Fibroblast of skin of abdomen (primary cell): Measurements from ENCODE around the gene SERPIND1.
"Not testable (repeated sequence)": the region's sequence is repeated elsewhere in the genome, so short reads cannot be mapped to it uniquely, and the experiment has no call there.

Experiments
- DNase-seq: peaks from one replicate; pipeline ENCODE4 v3.0.0-alpha.2; 2013

SERPIND1 gene

DNA sequence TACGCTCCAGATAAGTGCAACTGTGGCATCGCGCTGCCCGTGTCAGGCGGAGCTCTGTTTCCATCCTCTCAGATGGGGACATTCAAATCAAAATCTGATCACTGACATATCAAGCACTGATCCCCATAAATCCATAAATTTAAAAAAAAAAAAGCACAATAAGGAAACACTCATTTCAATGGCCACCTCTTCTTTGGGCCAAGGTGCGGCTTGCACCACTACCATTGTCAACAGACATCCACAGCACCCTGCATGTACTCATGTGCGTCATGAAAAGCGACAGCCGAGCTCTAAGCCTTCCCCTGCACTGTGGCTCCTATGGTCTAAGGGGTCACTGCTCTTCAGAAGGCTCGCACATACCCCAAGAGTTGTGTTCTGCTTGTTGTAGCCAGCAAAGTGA, 26.7 kb upstream of the SERPIND1 start:
- DNase-seq, result no peak

DNA sequence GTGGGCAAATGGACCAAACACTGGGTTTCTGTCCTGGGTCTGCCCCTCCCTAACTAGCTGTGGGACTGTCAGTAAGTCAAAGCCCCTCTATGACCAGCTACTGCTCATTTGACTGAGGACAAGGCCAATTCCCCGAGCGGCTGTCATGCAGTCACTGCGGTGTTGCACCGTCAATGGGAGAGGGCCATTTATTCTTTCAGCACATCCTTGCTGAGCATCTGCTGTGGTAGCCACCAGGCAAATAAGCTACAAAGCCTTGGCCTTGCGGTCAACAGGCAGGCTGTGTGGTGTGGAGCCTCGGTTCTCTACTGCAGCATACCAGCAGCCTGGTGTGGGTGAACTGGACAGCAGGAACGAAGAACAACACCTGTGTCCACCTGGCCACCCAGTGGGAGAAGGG, 25.8 kb upstream of the SERPIND1 start:
- no peak for DNase-seq

DNA sequence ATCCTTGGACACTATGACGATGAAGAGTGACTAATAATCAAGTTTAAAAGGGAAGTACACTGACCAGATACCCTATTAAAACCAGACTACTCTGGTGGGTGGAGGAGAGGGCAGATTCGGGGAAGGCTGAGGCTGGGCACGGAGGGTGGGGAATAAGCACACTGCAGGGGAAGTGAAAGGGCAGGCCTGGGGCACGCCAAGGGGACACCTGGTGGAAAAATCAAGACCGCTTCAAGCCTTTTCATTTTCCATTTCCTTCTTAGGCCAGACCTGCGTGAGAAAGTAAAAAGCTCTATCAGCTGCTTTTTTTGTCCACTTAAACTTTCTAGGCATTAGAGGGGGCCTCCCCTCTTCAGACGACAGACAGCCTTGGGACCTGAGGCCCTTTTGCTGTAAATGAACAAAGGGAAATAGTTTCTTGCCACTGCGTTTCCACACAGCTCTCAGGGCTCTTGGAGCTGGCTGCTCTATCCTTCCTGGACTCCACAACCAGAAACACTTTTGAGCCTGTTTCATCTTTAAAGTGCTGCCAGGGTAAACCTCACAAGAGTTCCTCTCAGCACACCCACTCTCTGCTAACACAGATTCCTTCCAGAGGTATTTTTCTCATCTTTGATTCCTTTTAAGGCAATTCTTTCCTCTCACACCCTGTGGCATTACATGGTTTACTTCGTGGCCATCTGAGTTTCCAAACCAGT, 25.0 kb upstream of the SERPIND1 start:
- DNase-seq, result no peak

DNA sequence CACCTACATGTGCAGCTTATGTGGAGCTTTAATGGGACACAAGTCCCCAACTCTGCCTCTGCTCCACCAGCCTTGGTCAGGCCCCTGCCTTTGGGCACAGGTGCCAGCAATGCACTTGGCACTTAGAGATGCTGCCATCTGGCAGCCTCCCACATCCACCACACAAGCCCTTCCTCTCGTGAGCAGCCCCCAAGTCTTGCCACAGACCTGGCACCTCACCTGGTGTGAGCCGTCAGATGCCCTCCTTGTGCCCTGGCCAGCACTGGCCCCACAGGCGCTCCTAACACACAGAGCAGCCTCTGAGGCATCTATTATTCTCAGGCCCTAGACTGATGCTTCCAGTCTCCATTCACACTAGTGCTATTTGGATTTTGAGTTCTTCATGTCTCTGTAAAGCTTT, 24.5 kb upstream of the SERPIND1 start:
- DNase-seq, result no peak

DNA sequence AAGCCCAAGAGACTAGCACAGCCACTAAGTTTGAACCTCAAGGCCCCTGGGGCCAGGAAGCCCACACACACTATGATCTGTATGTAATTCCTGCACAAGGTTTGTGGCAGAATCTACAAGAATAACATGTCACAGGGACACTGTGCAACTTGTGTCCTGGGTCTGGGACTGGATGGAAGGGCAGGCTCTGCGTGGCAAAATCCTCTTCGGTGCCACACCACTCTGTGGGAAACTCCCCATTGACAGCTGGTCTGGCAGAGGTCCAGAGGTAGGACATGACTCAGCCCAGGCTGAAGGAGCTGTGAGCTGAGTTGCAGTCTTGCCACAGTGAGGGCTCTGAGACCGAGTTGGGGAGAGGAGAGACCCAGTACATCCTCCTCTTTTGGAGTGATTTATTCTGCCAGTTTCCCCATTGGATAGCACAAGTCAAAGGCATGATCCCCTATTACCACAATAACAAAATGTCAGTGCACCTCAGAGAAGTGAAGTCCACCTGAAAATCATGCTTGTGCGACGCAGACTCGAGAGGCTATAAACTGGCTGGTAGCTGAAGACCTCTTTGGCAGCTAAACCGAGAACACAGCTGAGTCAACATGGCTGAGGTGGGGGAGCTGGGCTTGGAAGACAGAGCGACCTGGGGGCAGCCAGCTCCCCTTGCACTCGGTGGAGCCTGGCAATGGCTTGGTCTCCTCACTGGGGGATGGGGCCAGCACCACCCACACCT, 23.3 kb upstream of the SERPIND1 start:
- DNase-seq, result peak; percentile 71

DNA sequence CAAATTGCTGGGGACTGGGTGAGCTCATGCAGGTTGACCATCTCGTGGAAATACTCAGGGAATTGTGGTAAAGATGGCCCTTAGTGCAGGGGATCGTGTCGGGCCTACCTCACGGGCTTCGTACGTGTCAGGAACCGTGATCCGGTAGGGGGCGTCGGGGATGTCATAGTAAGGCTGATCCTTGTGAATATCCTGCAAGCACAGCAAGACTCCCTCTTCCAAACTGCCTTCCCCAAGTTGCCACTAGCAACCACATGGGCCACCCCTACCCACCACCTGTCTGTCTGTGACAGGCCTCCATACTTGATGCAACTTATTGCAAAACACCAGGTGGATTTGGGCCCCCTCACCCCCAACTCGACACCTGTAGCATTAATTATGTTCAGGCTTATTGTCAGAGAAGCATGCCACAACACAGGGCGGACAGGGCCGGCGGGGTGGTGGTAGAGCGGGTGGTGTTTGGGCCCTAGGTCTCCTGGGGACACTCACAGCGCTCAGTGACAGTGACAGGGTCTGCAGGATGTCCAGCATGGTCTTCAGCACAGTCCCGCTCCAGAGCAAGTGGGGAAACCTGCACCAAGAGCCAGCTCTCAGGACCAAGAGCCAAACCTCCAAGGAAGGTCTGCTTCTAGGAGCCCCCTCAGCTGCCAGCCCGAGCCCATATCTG, 22.6 kb upstream of the SERPIND1 start:
- no peak for DNase-seq

DNA sequence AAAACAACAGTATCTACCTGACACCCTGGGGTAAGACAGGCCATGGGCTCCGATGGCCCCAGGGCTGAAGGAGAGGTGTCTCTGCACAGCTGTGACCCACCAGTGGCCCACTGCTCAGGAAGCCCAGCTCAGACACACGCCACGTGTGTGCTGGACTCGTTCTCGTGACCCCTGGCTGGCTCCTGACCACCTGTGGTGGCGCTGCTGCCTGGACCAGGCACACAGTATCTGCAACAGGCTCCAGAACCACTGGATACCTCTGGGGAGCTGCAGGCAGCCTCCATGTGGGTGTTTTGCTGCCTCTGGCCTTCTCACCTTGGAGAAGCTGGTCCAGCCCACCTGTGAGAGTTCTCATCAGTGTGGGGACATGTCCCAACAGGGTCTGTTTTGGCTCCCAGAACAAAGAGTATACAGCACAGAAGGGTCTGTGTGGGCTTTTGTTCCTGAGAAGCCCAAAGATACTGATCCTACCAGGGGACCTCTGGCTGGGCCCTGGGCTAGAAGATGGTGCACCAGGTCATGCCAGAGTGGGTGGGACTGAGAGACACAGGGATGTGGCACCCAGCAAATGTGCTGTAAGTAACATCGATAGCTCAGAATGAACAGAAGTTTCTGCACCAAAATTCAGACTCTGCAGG, 21.7 kb upstream of the SERPIND1 start:
- no peak for DNase-seq

DNA sequence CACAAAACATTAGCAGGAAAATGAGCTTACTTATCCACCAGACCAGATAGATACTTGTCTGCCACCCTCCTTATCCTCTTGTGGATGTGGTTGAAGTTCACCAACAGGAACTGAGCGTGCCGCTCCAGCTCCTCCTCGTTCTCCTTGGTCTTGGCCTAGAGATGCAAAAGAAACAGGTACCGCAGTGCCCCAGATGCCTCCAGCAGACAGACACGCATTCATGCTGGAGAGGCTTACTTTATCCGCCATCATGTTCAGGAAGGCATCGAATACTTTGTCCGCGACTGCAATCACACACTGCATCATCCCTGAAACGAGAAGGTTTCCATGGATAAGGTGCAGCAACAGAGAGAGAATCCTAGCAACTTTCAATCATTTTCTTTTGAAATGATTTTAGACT, 21.0 kb upstream of the SERPIND1 start:
- DNase-seq, result no peak

DNA sequence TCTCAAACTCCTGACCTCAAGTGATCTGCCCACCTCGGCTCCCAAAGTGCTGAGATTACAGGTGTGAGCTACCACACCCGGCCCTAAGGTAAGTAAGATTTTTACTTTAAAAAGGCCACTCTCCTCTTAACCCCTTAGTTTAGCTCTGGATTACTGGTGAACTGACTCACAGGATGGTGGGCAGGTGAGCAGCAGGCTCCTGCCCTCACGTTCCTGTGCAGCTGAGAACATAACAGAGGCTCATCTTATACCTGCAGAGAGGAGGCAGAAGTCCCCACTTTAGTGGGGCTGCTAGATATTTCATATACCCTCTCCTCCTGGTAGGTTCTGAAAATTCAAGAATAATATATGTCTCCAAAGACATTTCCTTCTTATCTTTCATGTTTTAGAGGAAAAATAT, 17.1 kb upstream of the SERPIND1 start:
- no peak for DNase-seq

DNA sequence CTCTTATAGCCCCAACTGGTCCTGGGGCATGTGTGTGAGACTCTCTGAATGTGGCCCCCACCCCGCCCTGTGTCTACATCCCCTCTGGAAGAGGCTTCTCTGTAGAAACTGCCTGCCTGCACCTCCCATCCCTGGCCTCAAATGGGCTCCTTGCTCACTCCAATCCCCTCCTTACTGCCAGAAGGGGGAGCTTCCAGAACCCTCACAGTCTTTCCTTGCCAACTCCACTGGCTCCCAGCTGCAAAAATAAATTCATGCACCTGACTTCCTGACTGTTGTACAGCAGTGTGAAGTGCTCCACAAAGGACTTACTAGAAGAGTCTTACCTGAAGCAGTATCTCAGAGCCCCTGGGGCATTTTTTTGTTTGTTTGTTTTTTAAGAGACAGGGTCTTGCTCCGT, 15.2 kb upstream of the SERPIND1 start:
- no peak for DNase-seq

DNA sequence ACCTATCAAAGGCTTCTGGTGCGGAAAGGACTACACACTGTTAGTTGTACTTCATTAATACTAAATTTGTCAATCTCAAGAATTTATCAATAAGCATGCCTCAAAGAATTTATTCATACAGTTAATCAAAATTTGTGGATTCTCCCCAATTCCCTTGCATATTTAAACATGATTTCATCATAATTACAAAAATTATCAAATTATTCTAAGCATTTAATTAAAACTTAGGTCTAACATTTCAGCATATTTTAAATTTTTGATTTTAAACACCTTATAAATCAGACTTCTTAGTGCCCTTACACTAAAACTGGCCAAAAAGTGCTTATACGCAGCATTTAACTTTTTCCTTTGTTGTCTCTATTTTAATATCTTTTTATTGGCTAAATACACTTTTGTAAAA, 13.8 kb upstream of the SERPIND1 start:
- no peak for DNase-seq

DNA sequence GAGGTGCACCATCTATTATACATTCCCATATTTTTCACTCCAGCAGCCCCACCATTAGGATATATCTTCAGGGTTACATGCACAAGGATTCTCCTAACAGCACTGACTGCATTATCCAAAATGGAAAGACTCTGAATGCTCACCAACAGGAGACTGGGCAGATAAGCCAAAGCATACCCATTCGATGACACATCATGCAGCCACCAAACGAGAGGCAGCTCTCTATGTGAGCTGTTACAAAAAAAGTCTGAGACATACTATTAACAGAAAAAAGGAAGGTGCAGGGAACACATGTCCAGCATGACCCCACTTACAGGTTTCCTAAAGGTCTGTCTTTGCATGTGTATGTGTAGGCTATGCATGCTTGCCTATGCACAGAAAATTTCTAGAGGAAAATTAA, 12.4 kb upstream of the SERPIND1 start:
- no peak for DNase-seq

DNA sequence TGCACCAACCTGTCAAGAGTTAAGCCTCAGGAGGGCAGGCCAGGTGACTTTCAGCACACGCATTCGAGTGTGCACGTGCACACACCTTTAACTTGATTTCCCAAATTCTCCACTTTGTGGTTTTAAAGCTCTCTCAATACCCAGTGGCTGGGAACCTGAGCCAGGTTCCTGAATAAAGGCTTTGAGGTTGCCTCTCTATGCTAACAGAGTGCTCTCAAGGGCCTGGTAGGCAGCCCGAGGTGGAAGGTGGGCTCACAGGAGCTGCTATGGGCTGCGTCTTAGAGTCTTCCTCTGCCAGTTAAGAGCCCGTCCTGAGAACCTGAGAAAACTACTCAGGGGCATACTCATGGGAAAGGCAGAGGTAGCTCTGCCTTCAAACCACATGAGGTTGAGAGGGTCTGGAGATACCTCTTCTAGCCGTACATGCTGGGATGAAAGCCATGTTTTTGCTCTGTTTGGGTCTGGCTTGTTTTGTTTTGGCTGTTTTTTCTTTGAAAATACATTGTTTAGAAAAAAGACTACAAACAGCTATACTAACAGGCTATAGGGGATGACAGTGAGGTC, 11.6 kb upstream of the SERPIND1 start:
- no peak for DNase-seq

DNA sequence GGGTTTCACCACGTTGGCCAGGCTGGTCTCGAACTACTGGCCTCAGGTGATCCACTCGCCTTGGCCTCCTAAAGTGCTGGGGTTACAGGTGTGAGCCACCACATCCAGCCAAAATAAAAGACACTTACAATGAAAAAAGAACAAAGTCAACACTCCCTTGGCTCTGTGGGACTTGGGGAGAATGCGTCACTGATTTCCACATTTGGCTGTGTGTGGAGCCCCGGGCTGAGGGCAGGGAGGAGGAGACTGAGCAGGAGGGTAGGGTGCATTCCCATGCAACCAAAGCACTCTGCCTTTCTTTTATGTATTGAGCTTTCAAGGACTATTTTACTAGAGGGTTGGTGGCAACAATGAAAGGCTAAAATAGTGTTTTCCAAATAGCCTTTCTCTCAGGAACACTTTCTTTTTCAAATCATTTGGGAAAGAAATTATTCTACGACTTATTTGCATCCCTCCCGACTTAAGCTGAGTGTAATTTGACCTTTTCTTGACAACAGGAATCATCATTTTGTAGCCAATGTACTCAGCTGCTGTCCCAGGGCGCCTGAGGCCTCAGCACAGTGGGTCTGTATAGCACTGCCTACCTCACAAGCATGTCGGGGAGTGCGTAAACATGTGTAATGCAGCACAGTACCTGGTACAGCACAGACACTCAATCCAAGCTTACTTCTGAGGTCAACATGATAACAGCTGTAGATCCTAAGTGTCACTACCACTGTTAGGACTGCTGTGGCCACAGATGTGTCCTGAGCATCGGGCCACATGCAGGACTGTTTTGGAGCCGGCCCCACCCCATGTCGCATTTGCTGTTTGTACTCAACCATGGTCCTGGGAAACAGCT, 10.1 kb upstream of the SERPIND1 start:
- no peak for DNase-seq

DNA sequence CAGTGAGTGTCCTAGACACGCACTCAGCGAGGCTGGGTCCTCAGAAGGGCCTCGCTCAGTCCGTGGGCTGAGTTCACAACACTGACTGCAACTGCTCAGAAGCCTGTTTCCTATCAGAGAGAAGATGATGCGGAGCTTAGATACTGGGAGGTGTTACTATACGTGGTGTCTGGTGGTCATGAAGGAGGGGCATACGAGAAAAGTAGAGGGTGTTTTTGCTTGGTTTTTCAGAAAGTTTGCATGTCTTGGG, 9.5 kb upstream of the SERPIND1 start:
- DNase-seq, result no peak

DNA sequence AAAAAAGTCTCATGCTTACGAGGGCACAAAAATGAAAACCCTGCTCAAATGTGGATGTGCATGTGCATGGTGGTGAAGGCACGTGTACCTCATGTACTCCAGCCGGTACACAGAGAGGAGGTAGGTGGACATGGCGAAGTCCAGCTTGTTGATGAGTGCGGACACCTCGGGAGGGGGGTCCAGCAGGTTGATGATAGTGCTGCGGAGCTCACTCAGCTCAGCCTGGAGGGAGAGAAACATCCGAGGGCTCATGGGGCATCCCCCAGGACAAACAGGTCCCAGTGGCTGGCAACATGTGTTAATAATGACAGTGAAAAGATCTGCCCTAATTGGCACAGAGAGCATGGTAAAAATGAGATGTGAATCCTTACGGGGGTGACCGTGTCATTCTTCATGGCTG, 9.2 kb upstream of the SERPIND1 start:
- DNase-seq, result no peak

DNA sequence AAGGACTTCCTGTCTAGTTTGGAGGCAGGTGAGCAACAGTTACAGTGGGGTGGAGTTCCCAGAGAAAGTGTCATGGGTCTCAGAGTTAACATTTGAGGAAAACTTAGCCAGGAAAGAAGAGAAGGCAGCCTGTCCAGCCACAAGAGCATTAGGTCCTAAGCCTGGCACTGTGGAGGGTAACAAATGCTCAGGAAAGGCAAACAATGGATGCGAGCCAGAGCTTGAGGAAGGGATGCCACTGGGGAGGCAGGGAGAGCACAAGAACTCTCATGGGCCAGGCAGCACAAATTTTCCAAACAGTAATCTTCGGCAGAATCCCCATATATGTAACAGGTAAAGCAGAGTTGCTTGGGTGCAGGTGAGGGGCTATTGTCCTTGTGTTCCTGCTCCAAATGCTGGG, 8.0 kb upstream of the SERPIND1 start:
- DNase-seq, result no peak

DNA sequence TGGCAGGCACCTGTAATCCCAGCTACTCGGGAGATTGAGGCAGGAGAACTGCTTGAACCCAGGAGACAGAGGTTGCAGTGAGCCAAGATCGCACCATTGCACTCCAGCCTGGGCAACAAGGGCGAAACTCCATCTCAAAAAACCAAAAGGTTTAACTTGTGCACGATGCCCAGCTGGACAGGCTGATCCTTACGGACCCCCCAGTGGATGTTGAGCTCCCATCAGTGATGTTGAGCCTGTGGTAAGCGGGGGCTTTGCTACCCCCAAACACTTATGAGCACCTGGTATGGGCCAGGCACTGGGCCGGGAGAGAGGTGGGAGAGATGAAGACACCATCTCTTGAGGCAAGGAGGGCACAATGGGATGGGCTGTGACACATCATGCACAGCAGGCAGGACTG, 7.4 kb upstream of the SERPIND1 start:
- DNase-seq, result no peak

DNA sequence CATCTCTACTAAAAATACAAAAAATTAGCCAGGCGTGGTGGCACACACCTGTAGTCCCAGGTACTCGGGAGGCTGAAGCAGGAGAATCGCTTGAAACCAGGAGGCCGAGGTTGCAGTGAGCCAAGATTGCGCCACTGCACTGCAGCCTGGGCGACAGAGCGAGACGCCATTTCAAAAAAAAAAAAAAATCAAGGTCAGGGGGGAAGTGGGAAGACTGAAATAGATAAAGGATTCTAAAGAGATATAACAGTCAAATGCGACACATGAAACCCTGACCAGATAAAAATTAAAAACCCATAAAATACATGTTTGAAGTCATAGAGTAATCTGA, 4.5 kb upstream of the SERPIND1 start:
- DNase-seq, result not testable (repeated sequence)

DNA sequence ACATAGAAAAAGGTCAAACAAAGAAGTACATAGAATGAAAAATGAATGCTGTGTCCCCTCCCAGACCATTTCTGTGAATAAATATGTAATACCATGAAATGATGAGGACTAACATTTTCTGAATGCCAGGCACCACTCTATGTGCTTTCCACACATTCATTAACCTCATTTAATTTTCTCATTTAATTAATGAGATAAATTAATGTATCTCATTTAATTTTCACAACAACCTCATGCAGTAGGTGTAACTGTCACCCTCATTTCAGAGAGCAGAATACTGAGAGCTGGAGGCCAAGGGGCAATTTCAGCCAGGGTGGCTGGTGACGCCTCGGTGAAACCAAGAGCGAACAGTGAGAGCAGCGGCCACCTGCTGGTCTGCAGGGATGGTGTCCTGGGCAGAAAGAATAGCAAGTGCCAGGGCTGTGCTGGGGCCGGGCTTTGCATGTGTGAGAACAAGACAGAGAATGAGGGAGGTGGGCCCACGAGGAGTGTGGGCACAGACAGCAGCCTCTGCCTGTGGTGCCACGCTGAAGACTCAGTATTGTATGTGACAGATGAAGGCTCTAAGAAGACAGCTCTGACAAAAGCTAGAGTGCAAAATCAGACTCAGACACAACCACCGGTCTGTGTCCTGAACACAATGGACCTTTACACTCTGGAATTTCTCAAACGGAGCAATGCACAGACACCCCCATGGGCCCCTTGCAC, 1.8 kb upstream of the SERPIND1 start:
- DNase-seq, result no peak

DNA sequence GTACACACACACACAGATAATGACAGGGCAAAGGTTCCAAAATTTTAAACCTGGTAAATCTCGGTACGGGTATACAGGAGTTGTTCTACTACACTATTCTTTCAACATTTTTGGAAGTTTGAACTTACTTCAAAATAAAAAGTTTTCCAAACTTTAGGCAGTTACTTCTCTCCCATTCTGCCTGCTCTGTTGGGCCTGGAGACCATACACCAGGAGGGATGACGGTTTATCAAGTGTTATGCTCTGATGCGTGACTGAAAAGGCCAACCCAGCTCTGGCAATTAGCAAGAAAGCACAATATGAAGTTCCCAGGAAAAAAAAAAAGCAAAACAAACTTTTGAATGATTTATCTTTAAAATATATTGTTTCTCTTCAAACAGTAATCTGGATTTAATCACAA, 969 bp downstream of the SERPIND1 start:
- DNase-seq, result no peak

DNA sequence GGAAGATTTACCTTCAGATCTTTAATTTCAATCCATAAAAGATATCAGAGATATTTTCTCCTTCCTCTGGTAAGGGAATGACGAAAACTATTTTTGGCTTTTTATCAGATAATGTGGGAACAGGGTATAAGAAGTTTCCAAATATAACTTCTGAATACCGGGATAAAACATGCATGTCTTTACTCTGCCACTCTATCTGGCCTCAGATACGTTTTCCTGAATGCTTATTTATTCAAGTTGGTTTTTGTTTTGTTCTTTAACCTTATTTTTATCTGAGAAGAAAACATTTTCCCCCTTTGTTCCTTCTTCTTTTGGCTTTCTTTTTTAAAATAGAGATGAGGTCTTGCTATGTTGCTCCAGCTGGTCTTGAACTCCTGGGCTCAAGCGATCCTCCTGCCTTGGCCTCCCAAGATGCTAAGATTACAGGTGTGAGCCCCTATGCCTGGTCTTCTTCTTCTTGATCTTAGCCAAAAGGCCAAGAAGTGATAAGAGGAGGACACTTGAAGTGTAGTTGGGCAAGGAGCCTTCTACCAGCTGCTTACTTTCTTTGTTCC, 1.5 kb downstream of the SERPIND1 start:
- DNase-seq, result no peak
